ENCODE data around the gene HMGB1. TPM values are rescaled to one million over a fixed set of nuclear protein-coding genes. Genes with fewer than 3 reads are reported as not detected.

Gene HMGB1
- total RNA-seq, 1 donor from 2014 or later = 118 TPM

Other genes starting within 250 kb of the HMGB1 start
- 20.0 TPM for gene KATNAL1, start 158.4 kb downstream of the HMGB1 start, total RNA-seq (ENCODE audit: insufficient read depth, low replicate concordance)
- not detected for gene UBE2L5, start 43.4 kb downstream of the HMGB1 start, total RNA-seq (ENCODE audit: insufficient read depth, low replicate concordance)
- 27.2 TPM for gene USPL1, start 152.0 kb upstream of the HMGB1 start, total RNA-seq (ENCODE audit: insufficient read depth, low replicate concordance)

Data from umbilical cord (tissue), 1 donor.